HepG2 (cell line): ENCODE data around the gene CLEC18A. TPM values are rescaled to one million over a fixed set of nuclear protein-coding genes. Genes with fewer than 3 reads are reported as not detected.

Experiments
- ATAC-seq: fragments of 200-7000 bp; cut with Tn5 transposase; 3 replicates; pipeline ENCODE4 v1.9.1; 2020; ENCODE audit warnings: mild to moderate bottlenecking, moderate library complexity
- BruUV-seq: library from RNA; stranded (reverse); fragments of 400-500 nt; replicated peaks from 2 replicates; lab custom pipeline; 2021; lab: Mats Ljungman, UMichigan
- CTCF ChIA-PET: fragments of 300-600 bp; formaldehyde crosslinking; extraction: SDS; loops from one replicate; lab custom pipeline; 2021; ENCODE audit warnings: low total read pairs, inconsistent platforms, low intra/inter-chr PET ratio; lab: Yijun Ruan, JAX
- POLR2A ChIA-PET: fragments of 350-600 bp; sonication (Branson Sonifier 250); formaldehyde crosslinking; loops from one replicate; lab custom pipeline; 2020; ENCODE audit warnings: antibody characterized with exemption, inconsistent platforms; lab: Yijun Ruan, JAX
- DNase-seq: peaks from one replicate; pipeline ENCODE4 v3.0.0-alpha.2; 2015; ENCODE audit warnings: low spot score
- FAIRE-seq: peaks from 3 replicates; lab custom pipeline; 2011; peaks lifted over from hg19 to GRCh38; lab: Jason Lieb, UNC
- H2AFZ ChIP-seq: one replicate; pipeline ENCODE4 v1.6.1; 2011; ENCODE audit warnings: low read length, inconsistent platforms
- H3K27ac ChIP-seq: fragments of 300-600 bp; 3 replicates; pipeline ENCODE4 v1.8.0; 2011; ENCODE audit warnings: mixed run types, mild to moderate bottlenecking, mixed read lengths, low read length, inconsistent platforms; ENCODE audit not compliant: insufficient read depth; ENCODE audit errors: extremely low read length
- H3K27me3 ChIP-seq, 2 experiments: fragments of 200-600 bp in 1 of 2; 2 replicates in 1 of 2; 3 replicates in 1 of 2; pipeline versions ENCODE4 v1.6.0 to v1.8.0; 2011; ENCODE audit warnings: low read length in 2 of 2, mild to moderate bottlenecking in 2 of 2, moderate library complexity in 2 of 2, inconsistent platforms in 1 of 2; ENCODE audit not compliant: insufficient read depth in 2 of 2, control insufficient read depth in 1 of 2
- H3K36me3 ChIP-seq, 2 experiments: fragments of 200-600 bp in 1 of 2; replicated peaks in 1 of 2; 2 replicates in 1 of 2; 3 replicates in 1 of 2; pipeline versions ENCODE4 v1.5.1 to v1.8.0; 2011; ENCODE audit warnings: low read length in 2 of 2, inconsistent platforms in 1 of 2; ENCODE audit not compliant: insufficient read depth in 2 of 2, control insufficient read depth in 1 of 2
- H3K4me1 ChIP-seq: 2 replicates; pipeline ENCODE4 v1.5.1; 2012; ENCODE audit warnings: low read length, inconsistent platforms; ENCODE audit not compliant: insufficient read depth
- H3K4me2 ChIP-seq: 2 replicates; pipeline ENCODE4 v1.6.0; 2011; ENCODE audit warnings: low read depth, low read length, inconsistent platforms
- H3K4me3 ChIP-seq, 3 experiments: fragments of 200-600 bp in 1 of 3; sonication (generic), shearing (Covaris generic) in 1 of 3; replicated peaks in 1 of 3; 2 replicates each; pipeline ENCODE4 v1.5.1; 2011 to 2016; ENCODE audit warnings: low read length in 3 of 3, inconsistent platforms in 2 of 3, low read depth in 2 of 3, mild to moderate bottlenecking in 2 of 3, control low read depth in 1 of 3, mixed read lengths in 1 of 3; ENCODE audit not compliant: insufficient read depth in 1 of 3
- H3K79me2 ChIP-seq: one replicate; pipeline ENCODE4 v1.6.1; 2011; ENCODE audit warnings: low read length, inconsistent platforms; ENCODE audit not compliant: insufficient read depth
- H3K9ac ChIP-seq: 2 replicates; pipeline ENCODE4 v1.6.0; 2011; ENCODE audit warnings: mild to moderate bottlenecking, low read depth, low read length, inconsistent platforms; ENCODE audit not compliant: insufficient read depth
- H3K9me3 ChIP-seq: 2 replicates; pipeline ENCODE4 v1.5.1; 2012; ENCODE audit warnings: mild to moderate bottlenecking, low read length
- H4K20me1 ChIP-seq: 2 replicates; pipeline ENCODE4 v1.6.0; 2011; ENCODE audit warnings: inconsistent platforms, mild to moderate bottlenecking, low read length, moderate library complexity; ENCODE audit not compliant: insufficient read depth
- GABPA ChIP-seq, 2 experiments: IDR thresholded peaks; 2 replicates each; pipeline ENCODE4 v1.6.1; 2011 to 2016; ENCODE audit warnings: low read depth in 2 of 2, low read length in 1 of 2, missing biosample characterization in 1 of 2, missing genetic modification characterization in 1 of 2
- NBN ChIP-seq: fragments of 450-650 bp; conservative IDR thresholded peaks from 2 replicates; pipeline ENCODE4 v1.6.1; 2017
- SKI ChIP-seq: fragments of 450-650 bp; IDR thresholded peaks from one replicate; pipeline ENCODE4 v1.6.1; 2018; ENCODE audit warnings: mild to moderate bottlenecking; ENCODE audit not compliant: partially characterized antibody
- WGBS: methylation state at CpG from one replicate; pipeline ENCODE4 v1.1.6; 2017; ENCODE audit warnings: low lambda C conversion rate; 5-methylcytosine and 5-hydroxymethylcytosine counted together
- in situ Hi-C: cut with HindIII; loops from 2 replicates; pipeline ENCODE4 v1.10.0; 2017; ENCODE audit warnings: low pct_unique_long_range_greater_than_20kb; ENCODE audit not compliant: extremely low pct_ligation_motif_present
- intact Hi-C: fragments of 100-400 bp; cut with micrococcal nuclease; formaldehyde crosslinking; loops from one replicate; pipeline ENCODE4 v1.10.0; 2022; ENCODE audit not compliant: unreplicated experiment
- polyA plus RNA-seq, 8 experiments: library from polyadenylated mRNA; depleted of rRNA in 3 of 8; stranded (reverse) in 7 of 8; unstranded in 1 of 8; fragments of >200 nt; fragmentation: Illumina TruSeq in 4 of 8; extraction: Trizol in 4 of 8; gene quantifications; 2 replicates each; pipeline versions ENCODE4 v1.2.1 to v1.2.3, GENCODE V29; 2011 to 2016; ENCODE audit warnings: low read depth in 4 of 8, missing spikeins in 1 of 8, mixed read lengths in 1 of 8; ENCODE audit not compliant: insufficient read depth in 1 of 8
- total RNA-seq, 5 experiments: library from RNA; depleted of rRNA; stranded (reverse); fragments of >200 nt; fragmentation: Illumina TruSeq; extraction: Trizol; gene quantifications; 2 replicates each; pipeline ENCODE4 v1.2.3, GENCODE V29; 2016; ENCODE audit warnings: low read depth in 1 of 5
- TF ChIP-seq, protein P1 (sequence below): sonication (generic); formaldehyde crosslinking; IDR thresholded peaks from 2 replicates; pipeline ENCODE4 v1.5.1; 2020; ENCODE audit warnings: mild to moderate bottlenecking, missing genetic modification reagents, moderate library complexity
- TF ChIP-seq, protein P2 (sequence below): sonication (generic); formaldehyde crosslinking; IDR thresholded peaks from 2 replicates; pipeline ENCODE4 v1.4.0; 2020; ENCODE audit warnings: missing genetic modification reagents
- TF ChIP-seq, protein P3 (sequence below): sonication (generic); formaldehyde crosslinking; IDR thresholded peaks from 2 replicates; pipeline ENCODE4 v1.4.0; 2020; ENCODE audit warnings: missing genetic modification reagents, mild to moderate bottlenecking, borderline replicate concordance
- TF ChIP-seq, protein P4 (sequence below): sonication (generic); formaldehyde crosslinking; conservative IDR thresholded peaks from 2 replicates; pipeline ENCODE4 v1.5.0; 2020; ENCODE audit warnings: missing genetic modification reagents

Gene CLEC18A
- total and polyA plus RNA-seq, 2 of the 13 experiments (the other 11 are each of a cell fraction or from before 2014, with no cell fraction given), result 0.22 to 0.42 TPM

DNA sequence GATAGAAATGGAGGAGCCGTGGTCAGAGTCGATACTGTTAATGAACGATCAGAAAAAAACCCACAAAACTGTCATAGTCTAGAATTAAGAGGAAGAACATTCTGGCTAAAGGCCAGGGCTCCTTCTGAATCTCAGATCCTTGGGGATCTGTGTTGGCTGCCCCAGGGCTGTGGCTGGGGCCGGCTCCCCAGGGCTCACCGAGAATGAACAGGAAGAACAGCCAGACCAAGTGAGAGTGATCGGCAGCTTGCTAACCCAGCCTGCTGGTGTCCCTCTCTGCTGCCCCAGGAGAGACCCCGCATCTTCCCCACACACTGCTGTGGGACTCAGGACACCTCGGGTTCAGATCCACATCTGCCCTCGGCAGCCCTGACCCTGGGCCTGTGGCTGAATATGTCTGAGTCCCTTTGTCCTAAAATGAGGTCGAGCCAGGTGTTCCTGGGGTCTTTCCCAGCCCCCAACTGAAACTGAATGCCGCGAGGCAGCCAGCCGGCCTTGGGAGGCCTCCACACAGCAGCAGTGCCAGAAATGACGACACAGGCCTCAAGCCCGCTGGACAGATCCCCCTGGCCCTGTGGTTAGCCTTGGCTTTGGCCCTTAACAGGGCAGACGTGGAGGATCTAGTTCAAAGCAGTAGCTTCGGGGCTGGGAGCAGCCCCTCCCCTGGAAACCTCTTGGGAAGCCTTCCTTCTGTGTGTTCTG, 23.9 kb upstream of the CLEC18A start:
- Histone ChIP-seq H3K9ac (no peak overlapping the region), H4K20me1 (no peaks in the 10 kb centered on the region), H3K27me3 (no peaks in the 10 kb centered on the region), H3K4me1 (peaks cover 45% of the 10 kb centered on the region), H3K9me3 (no peaks in the 10 kb centered on the region), H3K4me2 (no peak overlapping the region), H3K79me2 (no peaks in the 10 kb centered on the region), H3K36me3 (peaks cover 14 to 25% of the 10 kb centered on the region in 2 experiments), H3K4me3 (no peak overlapping the region), H3K27ac (no peak overlapping the region), H2AFZ (no peak overlapping the region)
- DNase-seq (peak; percentile 41), ATAC-seq (peak; percentile 20), FAIRE-seq (no peak)
- CTCF ChIA-PET, result no interaction called here
- 73% methylated on average over 11 of the region's 17 CpGs for WGBS
- POLR2A ChIA-PET, result no interaction called here
- intact Hi-C loops (no loop called here), in situ Hi-C loops (loop anchor here (5.0 kb wide), 1 partner anchor 130 kb away; no protein-coding TSS in a partner anchor)
- TSS peak; percentile 40 for BruUV-seq
- TF ChIP-seq GABPA (IDR thresholded peaks at IDR 0.05; ENCODE audit: low read depth, low read length) (0 out of 2 replicates have a peak, but pooled peaks have one; percentile 2), GABPA (CRISPR knock-in tag; IDR thresholded peaks at IDR 0.05; ENCODE audit: low read depth) (no peak), NBN (no peak), SKI (peak; percentile 69)
- TF ChIP-seq, protein P1, sequence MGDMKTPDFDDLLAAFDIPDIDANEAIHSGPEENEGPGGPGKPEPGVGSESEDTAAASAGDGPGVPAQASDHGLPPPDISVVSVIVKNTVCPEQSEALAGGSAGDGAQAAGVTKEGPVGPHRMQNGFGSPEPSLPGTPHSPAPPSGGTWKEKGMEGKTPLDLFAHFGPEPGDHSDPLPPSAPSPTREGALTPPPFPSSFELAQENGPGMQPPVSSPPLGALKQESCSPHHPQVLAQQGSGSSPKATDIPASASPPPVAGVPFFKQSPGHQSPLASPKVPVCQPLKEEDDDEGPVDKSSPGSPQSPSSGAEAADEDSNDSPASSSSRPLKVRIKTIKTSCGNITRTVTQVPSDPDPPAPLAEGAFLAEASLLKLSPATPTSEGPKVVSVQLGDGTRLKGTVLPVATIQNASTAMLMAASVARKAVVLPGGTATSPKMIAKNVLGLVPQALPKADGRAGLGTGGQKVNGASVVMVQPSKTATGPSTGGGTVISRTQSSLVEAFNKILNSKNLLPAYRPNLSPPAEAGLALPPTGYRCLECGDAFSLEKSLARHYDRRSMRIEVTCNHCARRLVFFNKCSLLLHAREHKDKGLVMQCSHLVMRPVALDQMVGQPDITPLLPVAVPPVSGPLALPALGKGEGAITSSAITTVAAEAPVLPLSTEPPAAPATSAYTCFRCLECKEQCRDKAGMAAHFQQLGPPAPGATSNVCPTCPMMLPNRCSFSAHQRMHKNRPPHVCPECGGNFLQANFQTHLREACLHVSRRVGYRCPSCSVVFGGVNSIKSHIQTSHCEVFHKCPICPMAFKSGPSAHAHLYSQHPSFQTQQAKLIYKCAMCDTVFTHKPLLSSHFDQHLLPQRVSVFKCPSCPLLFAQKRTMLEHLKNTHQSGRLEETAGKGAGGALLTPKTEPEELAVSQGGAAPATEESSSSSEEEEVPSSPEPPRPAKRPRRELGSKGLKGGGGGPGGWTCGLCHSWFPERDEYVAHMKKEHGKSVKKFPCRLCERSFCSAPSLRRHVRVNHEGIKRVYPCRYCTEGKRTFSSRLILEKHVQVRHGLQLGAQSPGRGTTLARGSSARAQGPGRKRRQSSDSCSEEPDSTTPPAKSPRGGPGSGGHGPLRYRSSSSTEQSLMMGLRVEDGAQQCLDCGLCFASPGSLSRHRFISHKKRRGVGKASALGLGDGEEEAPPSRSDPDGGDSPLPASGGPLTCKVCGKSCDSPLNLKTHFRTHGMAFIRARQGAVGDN (CRISPR knock-in tag), result peak; percentile 48; the same call in 1 of the 2 replicates
- TF ChIP-seq, protein P2, sequence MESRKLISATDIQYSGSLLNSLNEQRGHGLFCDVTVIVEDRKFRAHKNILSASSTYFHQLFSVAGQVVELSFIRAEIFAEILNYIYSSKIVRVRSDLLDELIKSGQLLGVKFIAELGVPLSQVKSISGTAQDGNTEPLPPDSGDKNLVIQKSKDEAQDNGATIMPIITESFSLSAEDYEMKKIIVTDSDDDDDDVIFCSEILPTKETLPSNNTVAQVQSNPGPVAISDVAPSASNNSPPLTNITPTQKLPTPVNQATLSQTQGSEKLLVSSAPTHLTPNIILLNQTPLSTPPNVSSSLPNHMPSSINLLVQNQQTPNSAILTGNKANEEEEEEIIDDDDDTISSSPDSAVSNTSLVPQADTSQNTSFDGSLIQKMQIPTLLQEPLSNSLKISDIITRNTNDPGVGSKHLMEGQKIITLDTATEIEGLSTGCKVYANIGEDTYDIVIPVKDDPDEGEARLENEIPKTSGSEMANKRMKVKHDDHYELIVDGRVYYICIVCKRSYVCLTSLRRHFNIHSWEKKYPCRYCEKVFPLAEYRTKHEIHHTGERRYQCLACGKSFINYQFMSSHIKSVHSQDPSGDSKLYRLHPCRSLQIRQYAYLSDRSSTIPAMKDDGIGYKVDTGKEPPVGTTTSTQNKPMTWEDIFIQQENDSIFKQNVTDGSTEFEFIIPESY (CRISPR knock-in tag), result peak; percentile 70; the same call in 1 of the 2 replicates
- TF ChIP-seq, protein P3, sequence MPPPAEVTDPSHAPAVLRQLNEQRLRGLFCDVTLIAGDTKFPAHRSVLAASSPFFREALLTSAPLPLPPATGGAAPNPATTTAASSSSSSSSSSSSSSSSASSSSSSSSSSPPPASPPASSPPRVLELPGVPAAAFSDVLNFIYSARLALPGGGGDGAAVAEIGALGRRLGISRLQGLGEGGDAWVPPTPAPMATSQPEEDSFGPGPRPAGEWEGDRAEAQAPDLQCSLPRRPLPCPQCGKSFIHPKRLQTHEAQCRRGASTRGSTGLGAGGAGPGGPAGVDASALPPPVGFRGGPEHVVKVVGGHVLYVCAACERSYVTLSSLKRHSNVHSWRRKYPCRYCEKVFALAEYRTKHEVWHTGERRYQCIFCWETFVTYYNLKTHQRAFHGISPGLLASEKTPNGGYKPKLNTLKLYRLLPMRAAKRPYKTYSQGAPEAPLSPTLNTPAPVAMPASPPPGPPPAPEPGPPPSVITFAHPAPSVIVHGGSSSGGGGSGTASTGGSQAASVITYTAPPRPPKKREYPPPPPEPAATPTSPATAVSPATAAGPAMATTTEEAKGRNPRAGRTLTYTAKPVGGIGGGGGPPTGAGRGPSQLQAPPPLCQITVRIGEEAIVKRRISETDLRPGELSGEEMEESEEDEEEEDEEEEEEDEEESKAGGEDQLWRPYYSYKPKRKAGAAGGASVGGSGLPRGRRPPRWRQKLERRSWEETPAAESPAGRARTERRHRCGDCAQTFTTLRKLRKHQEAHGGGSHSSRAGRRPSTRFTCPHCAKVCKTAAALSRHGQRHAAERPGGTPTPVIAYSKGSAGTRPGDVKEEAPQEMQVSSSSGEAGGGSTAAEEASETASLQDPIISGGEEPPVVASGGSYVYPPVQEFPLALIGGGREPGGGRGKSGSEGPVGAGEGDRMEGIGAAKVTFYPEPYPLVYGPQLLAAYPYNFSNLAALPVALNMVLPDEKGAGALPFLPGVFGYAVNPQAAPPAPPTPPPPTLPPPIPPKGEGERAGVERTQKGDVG, result 0 out of 2 replicates have a peak, but pooled peaks have one; percentile 37
- TF ChIP-seq, protein P4, sequence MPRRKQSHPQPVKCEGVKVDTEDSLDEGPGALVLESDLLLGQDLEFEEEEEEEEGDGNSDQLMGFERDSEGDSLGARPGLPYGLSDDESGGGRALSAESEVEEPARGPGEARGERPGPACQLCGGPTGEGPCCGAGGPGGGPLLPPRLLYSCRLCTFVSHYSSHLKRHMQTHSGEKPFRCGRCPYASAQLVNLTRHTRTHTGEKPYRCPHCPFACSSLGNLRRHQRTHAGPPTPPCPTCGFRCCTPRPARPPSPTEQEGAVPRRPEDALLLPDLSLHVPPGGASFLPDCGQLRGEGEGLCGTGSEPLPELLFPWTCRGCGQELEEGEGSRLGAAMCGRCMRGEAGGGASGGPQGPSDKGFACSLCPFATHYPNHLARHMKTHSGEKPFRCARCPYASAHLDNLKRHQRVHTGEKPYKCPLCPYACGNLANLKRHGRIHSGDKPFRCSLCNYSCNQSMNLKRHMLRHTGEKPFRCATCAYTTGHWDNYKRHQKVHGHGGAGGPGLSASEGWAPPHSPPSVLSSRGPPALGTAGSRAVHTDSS (CRISPR knock-in tag), result no peak
